Measurements from ENCODE around the gene AFAP1.

AFAP1 gene

GRCh38 chr4:7979652-7979968 is 39.9 kb upstream of the AFAP1 start:
- ChIA-PET CTCF (interaction anchor here (0.7 to 1.3 kb wide), 2 partner anchors 176 to 682 kb away, joined by 4 to 5 read pairs; no protein-coding TSS in a partner anchor), POLR2A (no interaction called here)

GRCh38 chr4:7978907-7979651 is 39.4 kb upstream of the AFAP1 start:
- no peaks in the 10 kb centered on the region for H3K4me1 ChIP-seq (ENCODE audit: control insufficient read depth, insufficient read depth, low read length)
- ChIA-PET POLR2A (no interaction called here), CTCF (interaction anchor here (0.7 to 1.7 kb wide), 4 partner anchors 9 to 683 kb away, joined by 4 to 12 read pairs (median 4); no protein-coding TSS in a partner anchor)
- no peaks in the 10 kb centered on the region for H3K36me3 ChIP-seq (ENCODE audit: control insufficient read depth in 2 of 2, insufficient read depth in 1 of 2, low read length in 2 of 2)
- H3K4me3 ChIP-seq (ENCODE audit: low read depth, low read length): no peak overlapping the region
- no peak overlapping the region for H3K27ac ChIP-seq (ENCODE audit: extremely low read depth, low read depth, low read length)
- H3K9me3 ChIP-seq (ENCODE audit: control insufficient read depth, insufficient read depth, low read depth, low read length): no peaks in the 10 kb centered on the region
- TF ChIP-seq ZNF777 (tag by site-specific recombination; IDR thresholded peaks at IDR 0.05; ENCODE audit: borderline replicate concordance): no peak
- no peak for TF ChIP-seq ZNF623 (tag by site-specific recombination; IDR thresholded peaks at IDR 0.05)
- no peak for TF ChIP-seq MEIS1 (CRISPR knock-in tag; IDR thresholded peaks at IDR 0.05; ENCODE audit: borderline replicate concordance)
- no peak for TF ChIP-seq ZNF621 (tag by site-specific recombination; IDR thresholded peaks at IDR 0.05)
- no peak for TF ChIP-seq ZNF658 (tag by site-specific recombination; IDR thresholded peaks at IDR 0.05)
- TF ChIP-seq ZNF560 (tag by site-specific recombination; IDR thresholded peaks at IDR 0.05; ENCODE audit: borderline replicate concordance): no peak
- TF ChIP-seq ZNF521 (tag by site-specific recombination; IDR thresholded peaks at IDR 0.05): no peak
- TF ChIP-seq GFI1B (tag by site-specific recombination; IDR thresholded peaks at IDR 0.05): no peak
- TF ChIP-seq ZNF335 (tag by site-specific recombination; conservative IDR thresholded peaks at IDR 0.05): no peak
- no peak for TF ChIP-seq ZEB2 (tag by site-specific recombination; IDR thresholded peaks at IDR 0.05)
- TF ChIP-seq EGR2 (tag by site-specific recombination; IDR thresholded peaks at IDR 0.05; ENCODE audit: low read depth): no peak
- TF ChIP-seq ZNF280C (tag by site-specific recombination; IDR thresholded peaks at IDR 0.05): no peak
- TF ChIP-seq ZNF350 (tag by site-specific recombination; IDR thresholded peaks at IDR 0.05): no peak

More at GRCh38 chr4:7979652-7979968, 39.9 kb upstream of the AFAP1 start:
- H3K27ac ChIP-seq (ENCODE audit: extremely low read depth, low read depth, low read length): no peak overlapping the region
- TF ChIP-seq MYNN (tag by site-specific recombination; IDR thresholded peaks at IDR 0.05; ENCODE audit: borderline replicate concordance): no peak
- no peak for TF ChIP-seq ZNF184 (tag by site-specific recombination; IDR thresholded peaks at IDR 0.05)
- TF ChIP-seq BCL11B (tag by site-specific recombination; IDR thresholded peaks at IDR 0.05; ENCODE audit: low read depth): no peak
- no peak for TF ChIP-seq OSR2 (tag by site-specific recombination; IDR thresholded peaks at IDR 0.05)
- TF ChIP-seq ZNF292 (tag by site-specific recombination; IDR thresholded peaks at IDR 0.05; ENCODE audit: borderline replicate concordance, low read depth): no peak
- TF ChIP-seq ZNF596 (tag by site-specific recombination; IDR thresholded peaks at IDR 0.05): no peak
- no peak for TF ChIP-seq ZNF248 (tag by site-specific recombination; IDR thresholded peaks at IDR 0.05)
- no peak for TF ChIP-seq ZSCAN30 (tag by site-specific recombination; IDR thresholded peaks at IDR 0.05)
- H3K9me3 ChIP-seq (ENCODE audit: control insufficient read depth, insufficient read depth, low read depth, low read length): no peaks in the 10 kb centered on the region
- no peaks in the 10 kb centered on the region for H3K36me3 ChIP-seq (ENCODE audit: control insufficient read depth in 2 of 2, insufficient read depth in 1 of 2, low read length in 2 of 2)
- no peak overlapping the region for H3K4me3 ChIP-seq (ENCODE audit: low read depth, low read length)
- H3K4me1 ChIP-seq (ENCODE audit: control insufficient read depth, insufficient read depth, low read length): no peaks in the 10 kb centered on the region

GRCh38 chr4:7978489-7978888 is 38.8 kb upstream of the AFAP1 start:
- Histone ChIP-seq H3K4me1 (ENCODE audit: control insufficient read depth, insufficient read depth, low read length) (no peaks in the 10 kb centered on the region), H3K27ac (ENCODE audit: extremely low read depth, low read depth, low read length) (no peak overlapping the region), H3K9me3 (ENCODE audit: control insufficient read depth, insufficient read depth, low read depth, low read length) (no peaks in the 10 kb centered on the region), H3K4me3 (ENCODE audit: low read depth, low read length) (no peak overlapping the region), H3K36me3 (ENCODE audit: control insufficient read depth in 2 of 2, insufficient read depth in 1 of 2, low read length in 2 of 2) (no peaks in the 10 kb centered on the region)
- CTCF ChIA-PET: interaction anchor here (1.1 to 1.7 kb wide), 3 partner anchors 9 to 174 kb away, joined by 3 to 12 read pairs (median 4); no protein-coding TSS in a partner anchor
- POLR2A ChIA-PET: no interaction called here
- TF ChIP-seq ZNF701 (tag by site-specific recombination; IDR thresholded peaks at IDR 0.05) (no peak), ZNF530 (tag by site-specific recombination; IDR thresholded peaks at IDR 0.05; ENCODE audit: low read depth) (no peak), ZNF211 (tag by site-specific recombination; IDR thresholded peaks at IDR 0.05; ENCODE audit: low read depth) (no peak), ZNF184 (tag by site-specific recombination; IDR thresholded peaks at IDR 0.05) (no peak), WT1 (tag by site-specific recombination; IDR thresholded peaks at IDR 0.05) (no peak), IKZF3 (tag by site-specific recombination; IDR thresholded peaks at IDR 0.05) (no peak), PBX3 (CRISPR knock-in tag; IDR thresholded peaks at IDR 0.05) (no peak), ZNF843 (tag by site-specific recombination; IDR thresholded peaks at IDR 0.05) (no peak), ZNF416 (tag by site-specific recombination; IDR thresholded peaks at IDR 0.05) (no peak), ZNF558 (tag by site-specific recombination; IDR thresholded peaks at IDR 0.05) (no peak), ZNF391 (tag by site-specific recombination; IDR thresholded peaks at IDR 0.05; ENCODE audit: borderline replicate concordance, low read depth) (no peak), ZNF510 (tag by site-specific recombination; IDR thresholded peaks at IDR 0.05; ENCODE audit: insufficient replicate concordance) (no peak)
